Measurements from ENCODE around the gene PALD1. TPM values are rescaled to one million over a fixed set of nuclear protein-coding genes. Genes with fewer than 3 reads are reported as not detected.

PALD1 gene
- total RNA-seq, 2 experiments from 2014 or later, result 6.6 to 6.8 TPM

DNA sequence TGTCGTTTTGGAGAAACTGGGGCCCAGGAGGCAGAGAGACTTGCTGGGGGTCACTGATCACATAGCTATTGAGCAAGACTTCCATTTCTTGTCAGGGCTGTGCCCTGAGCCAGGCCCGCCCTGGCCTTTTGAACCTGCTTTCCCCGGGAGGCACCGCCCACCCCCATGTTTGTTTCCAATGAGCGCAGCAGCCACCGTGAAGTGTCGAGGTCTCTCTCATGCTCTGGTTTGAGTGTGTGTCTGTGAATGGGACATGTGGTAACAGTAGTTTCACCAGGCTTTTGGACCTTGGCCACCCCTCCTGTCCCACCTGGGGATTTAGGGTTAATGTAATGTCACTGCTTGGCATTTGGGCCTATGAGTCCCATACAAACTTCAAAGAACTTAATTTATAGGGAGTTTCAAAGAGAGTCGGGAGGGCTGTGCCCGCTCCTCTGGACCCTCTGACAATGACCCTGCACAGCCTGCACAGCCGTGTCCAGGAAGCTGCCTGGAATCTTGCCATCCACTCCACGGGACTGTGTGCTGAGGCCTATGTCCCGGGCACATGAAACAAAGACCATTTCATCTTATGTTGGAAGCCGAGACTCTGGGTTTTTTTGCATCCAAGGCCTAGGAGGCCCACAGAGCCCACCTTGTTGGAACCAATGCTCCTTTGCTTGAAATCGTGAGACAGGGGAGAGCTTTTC lies 117.7 kb downstream of the PALD1 start:
- Mint-ChIP-seq H3K4me1 (ENCODE audit: low read depth) (peaks cover 65% of the 10 kb centered on the region), H3K36me3 (ENCODE audit: low read depth) (peaks cover 50% of the 10 kb centered on the region), H3K9me3 (no peaks in the 10 kb centered on the region), H3K4me3 (no peak overlapping the region), H3K27me3 (no peaks in the 10 kb centered on the region), H3K27ac (peak overlapping the region; percentile 26)
- intact Hi-C loops (cut with micrococcal nuclease), result no loop called here
- TF ChIP-seq, protein P1, sequence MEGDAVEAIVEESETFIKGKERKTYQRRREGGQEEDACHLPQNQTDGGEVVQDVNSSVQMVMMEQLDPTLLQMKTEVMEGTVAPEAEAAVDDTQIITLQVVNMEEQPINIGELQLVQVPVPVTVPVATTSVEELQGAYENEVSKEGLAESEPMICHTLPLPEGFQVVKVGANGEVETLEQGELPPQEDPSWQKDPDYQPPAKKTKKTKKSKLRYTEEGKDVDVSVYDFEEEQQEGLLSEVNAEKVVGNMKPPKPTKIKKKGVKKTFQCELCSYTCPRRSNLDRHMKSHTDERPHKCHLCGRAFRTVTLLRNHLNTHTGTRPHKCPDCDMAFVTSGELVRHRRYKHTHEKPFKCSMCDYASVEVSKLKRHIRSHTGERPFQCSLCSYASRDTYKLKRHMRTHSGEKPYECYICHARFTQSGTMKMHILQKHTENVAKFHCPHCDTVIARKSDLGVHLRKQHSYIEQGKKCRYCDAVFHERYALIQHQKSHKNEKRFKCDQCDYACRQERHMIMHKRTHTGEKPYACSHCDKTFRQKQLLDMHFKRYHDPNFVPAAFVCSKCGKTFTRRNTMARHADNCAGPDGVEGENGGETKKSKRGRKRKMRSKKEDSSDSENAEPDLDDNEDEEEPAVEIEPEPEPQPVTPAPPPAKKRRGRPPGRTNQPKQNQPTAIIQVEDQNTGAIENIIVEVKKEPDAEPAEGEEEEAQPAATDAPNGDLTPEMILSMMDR (IDR thresholded peaks at IDR 0.05), result no peak
- no peak for ATAC-seq
- no peak for DNase-seq
- CTCF ChIA-PET, result no interaction called here
- POLR2A ChIA-PET, result interaction anchor here (0.8 kb wide), 1 partner anchor 20 kb away, joined by 4 read pairs; no protein-coding TSS in a partner anchor

DNA sequence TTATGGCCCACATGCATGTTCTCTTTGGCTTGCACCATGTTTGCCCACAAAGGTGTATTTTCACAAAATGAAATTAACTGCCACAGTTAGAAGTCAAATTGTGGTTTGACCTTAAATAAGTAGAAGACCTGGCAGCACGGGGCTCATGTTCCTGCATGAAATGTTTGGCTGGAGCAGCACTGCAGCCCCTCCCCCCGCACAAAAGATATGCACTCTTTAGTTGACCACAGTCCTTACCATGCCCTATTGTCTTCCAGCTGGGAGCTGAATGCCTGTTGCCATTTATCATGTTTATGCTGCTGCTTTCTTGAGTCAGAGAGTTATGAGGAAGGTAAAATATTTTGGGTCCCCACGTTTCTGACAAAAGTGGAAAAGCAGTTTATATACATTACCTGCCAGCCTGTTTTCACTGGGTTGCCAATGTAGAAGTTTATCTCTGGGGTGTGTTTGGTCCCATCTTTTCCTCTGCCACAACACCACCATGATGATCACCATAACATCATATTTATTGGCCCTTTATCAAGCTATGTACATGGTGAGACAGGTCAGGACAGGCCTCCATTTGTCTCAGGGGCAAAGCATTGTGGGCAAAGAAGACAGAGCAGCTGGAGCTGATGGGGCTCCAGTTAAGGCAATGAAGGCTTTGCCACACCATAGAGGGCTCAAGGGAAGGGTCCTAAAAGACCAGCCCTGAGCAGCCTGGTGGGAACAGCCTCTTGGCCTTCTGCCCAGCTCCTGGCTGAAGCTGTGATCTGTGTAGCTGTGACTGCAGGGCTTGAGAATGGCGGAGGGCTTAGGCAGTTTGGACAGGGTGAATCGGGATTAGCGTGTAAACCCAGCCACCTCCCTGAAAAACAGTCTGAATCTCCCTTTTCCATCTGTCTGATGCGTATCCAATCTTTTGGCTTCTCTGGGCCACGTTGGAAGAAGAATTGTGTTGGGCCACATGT lies 118.6 kb downstream of the PALD1 start:
- H3K9me3 Mint-ChIP-seq, result no peaks in the 10 kb centered on the region
- intact Hi-C loops (cut with micrococcal nuclease), result no loop called here
- H3K27me3 Mint-ChIP-seq, result no peaks in the 10 kb centered on the region
- peaks cover 64% of the 10 kb centered on the region for H3K4me1 Mint-ChIP-seq (ENCODE audit: low read depth)
- no peak overlapping the region for H3K4me3 Mint-ChIP-seq
- ATAC-seq (no peak), DNase-seq (no peak)
- H3K27ac Mint-ChIP-seq, result no peak overlapping the region
- TF ChIP-seq, protein P1 (IDR thresholded peaks at IDR 0.05), result no peak
- CTCF ChIA-PET, result interaction anchor here (0.8 to 2.0 kb wide), 2 partner anchors 18 to 38 kb away, joined by 3 to 5 read pairs; no protein-coding TSS in a partner anchor
- POLR2A ChIA-PET, result interaction anchor here (0.6 to 1.5 kb wide), 4 partner anchors 9 to 242 kb away, joined by 3 to 4 read pairs (median 4); no protein-coding TSS in a partner anchor
- H3K36me3 Mint-ChIP-seq (ENCODE audit: low read depth), result peaks cover 54% of the 10 kb centered on the region

DNA sequence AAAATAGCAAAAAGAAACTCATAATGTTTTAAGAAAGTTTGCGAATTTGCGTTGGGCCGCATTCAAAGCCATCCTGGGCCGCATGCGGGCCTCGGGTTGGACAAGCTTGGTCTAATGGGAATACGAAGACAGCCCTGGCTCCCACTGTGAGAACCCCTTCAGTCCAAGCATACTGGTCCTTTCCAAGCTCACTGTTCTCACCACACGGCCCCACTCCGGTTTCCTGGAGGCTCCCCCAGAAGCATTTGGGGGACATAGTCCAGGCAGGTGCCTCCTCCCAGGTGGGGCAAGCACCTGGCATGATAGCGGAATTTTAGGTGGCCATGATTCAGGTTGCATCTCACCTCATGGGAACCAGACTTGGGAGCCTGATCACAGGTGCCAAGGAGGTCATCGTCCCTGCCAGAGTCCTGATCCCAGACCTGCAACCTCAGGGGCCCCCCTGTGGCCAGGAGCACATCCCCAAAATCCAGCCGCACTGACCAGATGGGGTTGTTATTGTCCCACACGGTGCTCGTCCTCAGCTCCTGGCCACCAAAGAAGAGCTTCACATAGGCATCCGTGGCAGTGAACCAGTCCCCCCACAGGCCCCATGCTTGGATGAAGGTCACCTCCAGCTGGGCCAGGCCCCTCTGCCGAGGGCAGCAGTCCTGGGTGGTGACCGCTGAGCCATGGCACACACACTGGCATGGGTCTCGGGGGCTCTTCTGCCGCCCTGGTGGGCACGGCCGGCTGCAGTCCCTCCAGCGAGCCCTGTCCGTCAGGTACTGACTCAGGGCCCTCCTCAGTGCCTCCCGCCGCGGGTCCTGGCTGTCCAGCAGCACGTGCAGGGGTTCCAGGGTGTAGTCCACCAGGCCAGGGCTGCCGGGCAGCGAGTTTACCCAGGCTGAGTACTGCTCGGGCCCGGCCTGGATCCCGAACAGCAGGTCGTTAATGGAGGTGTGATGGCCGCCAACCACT lies 119.6 kb downstream of the PALD1 start:
- Mint-ChIP-seq H3K36me3 (ENCODE audit: low read depth) (peaks cover 59% of the 10 kb centered on the region), H3K4me1 (ENCODE audit: low read depth) (peaks cover 59% of the 10 kb centered on the region), H3K27me3 (no peaks in the 10 kb centered on the region), H3K27ac (no peak overlapping the region), H3K4me3 (no peak overlapping the region), H3K9me3 (no peaks in the 10 kb centered on the region)
- intact Hi-C loops (cut with micrococcal nuclease), result no loop called here
- ChIA-PET CTCF (interaction anchor here (0.8 to 2.0 kb wide), 2 partner anchors 17 to 39 kb away, joined by 3 to 5 read pairs; no protein-coding TSS in a partner anchor), POLR2A (interaction anchor here (1.2 to 1.5 kb wide), 3 partner anchors 10 to 25 kb away, joined by 3 to 4 read pairs (median 3); no protein-coding TSS in a partner anchor)
- no peak for ATAC-seq
- no peak for DNase-seq
- TF ChIP-seq, protein P1 (IDR thresholded peaks at IDR 0.05), result no peak

DNA sequence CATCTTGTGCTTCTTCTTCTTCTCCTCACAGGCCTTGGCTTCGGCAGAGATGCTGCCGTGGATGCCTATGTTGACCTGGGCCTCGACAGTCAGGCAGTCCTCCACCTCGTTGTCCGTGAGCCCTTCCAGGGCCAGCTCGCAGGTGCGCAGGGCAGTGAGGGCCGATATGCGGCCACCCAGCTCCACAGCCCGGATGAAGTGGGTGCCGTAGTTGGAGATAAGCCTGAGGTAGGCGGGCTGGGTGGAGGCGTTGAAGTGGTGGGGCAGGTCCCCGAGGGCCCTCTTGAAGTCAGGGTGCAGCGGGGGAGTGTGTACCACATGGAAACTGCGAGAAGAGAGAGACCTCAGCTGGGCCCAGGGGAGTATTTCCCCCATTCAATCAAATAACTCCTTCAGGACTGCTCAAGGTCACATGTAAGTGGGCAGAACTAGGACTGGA lies 120.3 kb downstream of the PALD1 start:
- Mint-ChIP-seq H3K27me3 (no peaks in the 10 kb centered on the region), H3K9me3 (no peaks in the 10 kb centered on the region), H3K36me3 (ENCODE audit: low read depth) (peaks cover 59% of the 10 kb centered on the region), H3K27ac (no peak overlapping the region), H3K4me3 (peak overlapping the region; percentile 50), H3K4me1 (ENCODE audit: low read depth) (peaks cover 66% of the 10 kb centered on the region)
- ATAC-seq (no peak), DNase-seq (no peak)
- intact Hi-C loops (cut with micrococcal nuclease), result no loop called here
- TF ChIP-seq, protein P1 (IDR thresholded peaks at IDR 0.05), result no peak
- ChIA-PET POLR2A (interaction anchor here (1.3 to 3.3 kb wide), 2 partner anchors 10 to 19 kb away, joined by 3 to 16 read pairs; no protein-coding TSS in a partner anchor), CTCF (interaction anchor here (0.8 to 2.0 kb wide), 2 partner anchors 14 to 40 kb away, joined by 3 to 5 read pairs; no protein-coding TSS in a partner anchor)
